ENCODE data around the gene RDH14. TPM values are rescaled to one million over a fixed set of nuclear protein-coding genes. Genes with fewer than 3 reads are reported as not detected.

Gene RDH14
- total RNA-seq, 2 donors from 2014 or later, result 21.9 to 22.7 TPM

Other genes starting within 250 kb of the RDH14 start
- not detected for gene NT5C1B, start 28.9 kb upstream of the RDH14 start, total RNA-seq

All from left colon (tissue), 2 donors.